Measurements from ENCODE around the gene MAST4. TPM values are rescaled to one million over a fixed set of nuclear protein-coding genes. Genes with fewer than 3 reads are reported as not detected.

Gene MAST4
- total RNA-seq, 1 donor from 2014 or later = 56.9 TPM

GRCh38 chr5:66553916-66554575 lies 42.1 kb upstream of the MAST4 start:
- H3K9me3 ChIP-seq = no peaks in the 10 kb centered on the region
- intact Hi-C loops (cut with DNase I) = no loop called here
- no peak overlapping the region for H3K4me3 ChIP-seq
- peaks cover 12% of the 10 kb centered on the region for H3K4me1 ChIP-seq
- TF ChIP-seq, protein P1, sequence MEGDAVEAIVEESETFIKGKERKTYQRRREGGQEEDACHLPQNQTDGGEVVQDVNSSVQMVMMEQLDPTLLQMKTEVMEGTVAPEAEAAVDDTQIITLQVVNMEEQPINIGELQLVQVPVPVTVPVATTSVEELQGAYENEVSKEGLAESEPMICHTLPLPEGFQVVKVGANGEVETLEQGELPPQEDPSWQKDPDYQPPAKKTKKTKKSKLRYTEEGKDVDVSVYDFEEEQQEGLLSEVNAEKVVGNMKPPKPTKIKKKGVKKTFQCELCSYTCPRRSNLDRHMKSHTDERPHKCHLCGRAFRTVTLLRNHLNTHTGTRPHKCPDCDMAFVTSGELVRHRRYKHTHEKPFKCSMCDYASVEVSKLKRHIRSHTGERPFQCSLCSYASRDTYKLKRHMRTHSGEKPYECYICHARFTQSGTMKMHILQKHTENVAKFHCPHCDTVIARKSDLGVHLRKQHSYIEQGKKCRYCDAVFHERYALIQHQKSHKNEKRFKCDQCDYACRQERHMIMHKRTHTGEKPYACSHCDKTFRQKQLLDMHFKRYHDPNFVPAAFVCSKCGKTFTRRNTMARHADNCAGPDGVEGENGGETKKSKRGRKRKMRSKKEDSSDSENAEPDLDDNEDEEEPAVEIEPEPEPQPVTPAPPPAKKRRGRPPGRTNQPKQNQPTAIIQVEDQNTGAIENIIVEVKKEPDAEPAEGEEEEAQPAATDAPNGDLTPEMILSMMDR (IDR thresholded peaks at IDR 0.05) = no peak
- no peak for DNase-seq
- ATAC-seq = peak; percentile 89 to 90
- H3K36me3 ChIP-seq = no peaks in the 10 kb centered on the region
- no peak overlapping the region for H3K27ac ChIP-seq
- no peaks in the 10 kb centered on the region for H3K27me3 ChIP-seq (ENCODE audit: low read depth)

- Histone ChIP-seq H3K9me3 (no peaks in the 10 kb centered on the region), H3K4me3 (no peak overlapping the region), H3K36me3 (no peaks in the 10 kb centered on the region), H3K27me3 (ENCODE audit: low read depth) (no peaks in the 10 kb centered on the region), H3K27ac (no peak overlapping the region), H3K4me1 (peaks cover 12% of the 10 kb centered on the region)
- TF ChIP-seq, protein P1 (IDR thresholded peaks at IDR 0.05) = no peak
- DNase-seq (no peak), ATAC-seq (no peak)
- intact Hi-C loops (cut with DNase I) = no loop called here
Observed at GRCh38 chr5:66554884-66555283, 41.3 kb upstream of the MAST4 start.

GRCh38 chr5:66558560-66558959 lies 37.6 kb upstream of the MAST4 start:
- Histone ChIP-seq H3K27me3 (ENCODE audit: low read depth) (no peaks in the 10 kb centered on the region), H3K27ac (no peak overlapping the region), H3K36me3 (no peaks in the 10 kb centered on the region), H3K4me1 (peaks cover 10% of the 10 kb centered on the region), H3K4me3 (no peak overlapping the region), H3K9me3 (no peaks in the 10 kb centered on the region)
- intact Hi-C loops (cut with DNase I) = no loop called here
- DNase-seq (no peak), ATAC-seq (peak in 1 of 2 donors; percentile 9)
- TF ChIP-seq, protein P1 (IDR thresholded peaks at IDR 0.05) = no peak

DNA sequence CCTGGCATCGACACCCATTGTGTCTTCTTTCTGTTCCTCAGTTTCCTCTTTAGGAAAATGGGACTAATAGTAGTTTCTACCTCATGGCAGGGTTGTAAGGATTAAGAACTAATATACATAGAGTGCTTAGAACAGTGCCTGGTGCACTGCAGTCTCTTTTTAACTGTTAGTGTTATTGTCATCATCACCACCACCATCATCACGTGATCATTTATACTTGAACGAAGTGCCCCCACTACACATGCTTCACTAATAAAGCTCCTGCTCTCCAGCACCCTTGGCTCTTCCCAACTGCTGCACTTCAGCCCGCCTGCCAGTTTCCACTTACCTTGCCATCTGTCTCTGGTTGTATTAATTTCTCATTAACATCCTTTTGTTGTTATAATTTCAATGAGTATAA lies 35.8 kb upstream of the MAST4 start:
- ATAC-seq = no peak
- H3K4me3 ChIP-seq = no peak overlapping the region
- no peaks in the 10 kb centered on the region for H3K36me3 ChIP-seq
- no peaks in the 10 kb centered on the region for H3K27me3 ChIP-seq (ENCODE audit: low read depth)
- no peak for DNase-seq
- no peak overlapping the region for H3K27ac ChIP-seq
- intact Hi-C loops (cut with DNase I) = no loop called here
- H3K9me3 ChIP-seq = no peaks in the 10 kb centered on the region
- TF ChIP-seq, protein P1 (IDR thresholded peaks at IDR 0.05) = no peak
- H3K4me1 ChIP-seq = no peaks in the 10 kb centered on the region

DNA sequence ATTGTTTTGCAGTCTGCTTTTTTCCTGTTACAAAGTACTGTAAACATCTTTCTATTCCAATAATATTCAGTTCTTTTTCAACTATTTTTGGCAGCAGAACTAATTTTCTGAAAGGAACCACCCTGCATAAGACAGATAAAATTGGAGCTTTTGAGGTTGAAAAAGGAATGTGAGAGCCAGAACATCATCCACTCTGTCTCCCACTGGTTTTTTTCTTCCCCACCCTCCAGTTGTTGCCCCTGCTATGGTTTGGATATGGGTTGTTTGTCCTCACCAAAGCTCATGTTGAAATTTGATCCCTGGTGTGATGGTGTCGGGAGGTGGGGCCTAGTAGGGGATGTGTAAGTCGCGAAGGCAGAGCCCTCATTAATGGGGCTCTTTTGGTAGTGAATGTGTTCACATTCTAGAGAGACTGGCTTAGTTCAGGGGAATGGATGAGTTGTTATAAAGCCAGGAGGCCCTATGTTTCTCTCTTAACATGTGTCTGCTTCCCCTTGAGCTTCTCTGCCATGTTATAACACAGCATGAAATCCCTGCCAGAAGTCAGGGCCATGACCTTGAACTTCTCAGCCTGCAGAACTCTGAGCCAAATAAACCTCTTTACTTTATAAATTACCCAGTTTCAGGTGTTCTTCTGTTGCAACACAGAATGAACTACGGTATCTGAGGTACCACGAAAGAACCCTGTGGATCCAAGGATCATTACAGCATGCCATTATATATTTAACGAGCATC lies 34.8 kb upstream of the MAST4 start:
- ATAC-seq (no peak), DNase-seq (no peak)
- Histone ChIP-seq H3K4me3 (no peak overlapping the region), H3K9me3 (no peaks in the 10 kb centered on the region), H3K27ac (no peak overlapping the region), H3K4me1 (no peaks in the 10 kb centered on the region), H3K27me3 (ENCODE audit: low read depth) (no peaks in the 10 kb centered on the region), H3K36me3 (no peaks in the 10 kb centered on the region)
- TF ChIP-seq, protein P1 (IDR thresholded peaks at IDR 0.05) = no peak
- intact Hi-C loops (cut with DNase I) = no loop called here
